WTC11 (cell line): ENCODE measurements around the gene SNX10.

Experiments used
- AFF4 ChIP-seq: sonication (generic); formaldehyde crosslinking; IDR thresholded peaks from 2 replicates; pipeline ENCODE4 v1.8.1; 2023; ENCODE audit warnings: mild to moderate bottlenecking, missing genetic modification reagents, borderline replicate concordance
- CTCF ChIP-seq: fragments of 200-600 bp; IDR thresholded peaks from 2 replicates; pipeline ENCODE4 v1.8.0; 2022; ENCODE audit warnings: antibody characterized with exemption
- ERG ChIP-seq: fragments of 250-450 bp; sonication (Bioruptor Pico); IDR thresholded peaks from 2 replicates; pipeline ENCODE4 v1.8.0; 2021; ENCODE audit warnings: mild to moderate bottlenecking
- ESRRA ChIP-seq: sonication (generic); formaldehyde crosslinking; IDR thresholded peaks from 2 replicates; pipeline ENCODE4 v1.8.1; 2022; ENCODE audit warnings: mild to moderate bottlenecking, missing genetic modification reagents, borderline replicate concordance
- JUN ChIP-seq: sonication (generic); formaldehyde crosslinking; IDR thresholded peaks from 2 replicates; pipeline ENCODE4 v1.8.0; 2023; ENCODE audit warnings: mild to moderate bottlenecking, missing genetic modification reagents
- MAX ChIP-seq: sonication (generic); formaldehyde crosslinking; IDR thresholded peaks from 2 replicates; pipeline ENCODE4 v1.8.0; 2022; ENCODE audit warnings: mild to moderate bottlenecking, missing genetic modification reagents
- MLX ChIP-seq: sonication (generic); formaldehyde crosslinking; IDR thresholded peaks from 2 replicates; pipeline ENCODE4 v1.8.1; 2023; ENCODE audit warnings: mild to moderate bottlenecking, missing genetic modification reagents, moderate library complexity
- NFYB ChIP-seq: sonication (generic); formaldehyde crosslinking; conservative IDR thresholded peaks from 2 replicates; pipeline ENCODE4 v1.8.0; 2022; ENCODE audit warnings: low read depth, missing genetic modification reagents
- NR1H2 ChIP-seq: sonication (generic); formaldehyde crosslinking; IDR thresholded peaks from 2 replicates; pipeline ENCODE4 v1.9.0; 2021; ENCODE audit warnings: mild to moderate bottlenecking, moderate library complexity, missing genetic modification reagents
- RELA ChIP-seq: sonication (generic); formaldehyde crosslinking; IDR thresholded peaks from 2 replicates; pipeline ENCODE4 v1.8.1; 2022; ENCODE audit warnings: missing genetic modification reagents, mild to moderate bottlenecking, borderline replicate concordance
- TEAD1 ChIP-seq: sonication (generic); formaldehyde crosslinking; IDR thresholded peaks from 2 replicates; pipeline ENCODE4 v1.8.0; 2022; ENCODE audit warnings: mild to moderate bottlenecking, missing genetic modification reagents
- TEAD4 ChIP-seq: sonication (generic); formaldehyde crosslinking; IDR thresholded peaks from 2 replicates; pipeline ENCODE4 v1.8.0; 2022; ENCODE audit warnings: mild to moderate bottlenecking, missing genetic modification reagents
- ZBTB21 ChIP-seq: sonication (generic); formaldehyde crosslinking; IDR thresholded peaks from 2 replicates; pipeline ENCODE4 v1.8.1; 2023; ENCODE audit warnings: mild to moderate bottlenecking, missing genetic modification reagents, borderline replicate concordance

- TF ChIP-seq NFYB (CRISPR knock-in tag) (no peak), CTCF (no peak), ERG (CRISPR knock-in tag) (no peak), NR1H2 (CRISPR knock-in tag) (no peak), ESRRA (no peak), JUN (CRISPR knock-in tag) (no peak), MAX (CRISPR knock-in tag) (no peak), TEAD1 (CRISPR knock-in tag) (no peak), TEAD4 (CRISPR knock-in tag) (no peak), RELA (CRISPR knock-in tag) (no peak), AFF4 (CRISPR knock-in tag) (no peak), MLX (CRISPR knock-in tag) (no peak), ZBTB21 (CRISPR knock-in tag) (no peak)
These were observed 75.6 kb downstream of the SNX10 start for GRCh38 chr7:26367219-26367711.
